22Rv1 (cell line): ENCODE measurements around the gene ATG14.

Experiments used
- CTCF ChIP-seq: fragments of 450-650 bp; IDR thresholded peaks from 2 replicates; pipeline ENCODE4 v1.5.1; 2017; ENCODE audit warnings: mild to moderate bottlenecking
- ZFX ChIP-seq: fragments of 450-650 bp; IDR thresholded peaks from 2 replicates; pipeline ENCODE4 v1.6.1; 2017; ENCODE audit warnings: antibody characterized with exemption, borderline replicate concordance

DNA sequence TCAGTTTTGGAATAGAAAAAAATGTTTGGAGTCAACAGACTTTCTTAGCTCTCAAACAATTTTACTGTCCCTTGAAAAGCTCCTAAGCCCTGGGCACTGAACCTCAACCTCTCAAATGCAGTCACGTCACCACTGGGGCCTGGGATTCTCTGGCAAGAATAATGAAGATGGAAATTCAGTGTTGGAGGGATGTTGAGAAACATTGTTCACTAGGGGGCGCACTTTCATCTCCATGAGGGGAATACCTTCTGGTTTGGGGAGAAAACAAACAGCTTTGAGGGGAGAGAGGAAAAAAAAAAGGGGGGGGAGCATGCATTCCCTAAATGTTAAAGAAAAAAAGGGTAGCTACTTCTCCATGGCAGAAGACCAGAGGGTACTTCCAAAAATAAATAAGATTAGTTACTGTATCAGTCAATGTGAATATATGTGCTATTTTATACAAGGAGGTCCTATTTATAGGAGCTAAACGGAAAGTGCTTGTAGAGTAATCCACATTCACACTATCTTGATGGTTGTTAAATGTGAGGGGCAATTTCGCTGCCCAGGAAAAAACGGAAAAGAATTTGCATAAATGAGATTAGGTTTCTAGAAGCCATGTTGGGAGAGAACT lies 34.6 kb upstream of the ATG14 start:
- TF ChIP-seq CTCF (peak; percentile 91), ZFX (no peak)
